ENCODE results near the gene ETF1.

The ETF1 gene

GRCh38 chr5:138542956-138543729 lies at the start of gene ETF1:
Gene ETF1 (minus strand): TSS chr5:138543236. CDS start chr5:138542918, 318 bp downstream.
- peak; percentile 99 for DNase-seq

- no peak for DNase-seq
These were observed 45.2 kb upstream of the ETF1 start for GRCh38 chr5:138588013-138588788.

- no peak for DNase-seq
These were observed 42.1 kb upstream of the ETF1 start for GRCh38 chr5:138585157-138585556.

DNA sequence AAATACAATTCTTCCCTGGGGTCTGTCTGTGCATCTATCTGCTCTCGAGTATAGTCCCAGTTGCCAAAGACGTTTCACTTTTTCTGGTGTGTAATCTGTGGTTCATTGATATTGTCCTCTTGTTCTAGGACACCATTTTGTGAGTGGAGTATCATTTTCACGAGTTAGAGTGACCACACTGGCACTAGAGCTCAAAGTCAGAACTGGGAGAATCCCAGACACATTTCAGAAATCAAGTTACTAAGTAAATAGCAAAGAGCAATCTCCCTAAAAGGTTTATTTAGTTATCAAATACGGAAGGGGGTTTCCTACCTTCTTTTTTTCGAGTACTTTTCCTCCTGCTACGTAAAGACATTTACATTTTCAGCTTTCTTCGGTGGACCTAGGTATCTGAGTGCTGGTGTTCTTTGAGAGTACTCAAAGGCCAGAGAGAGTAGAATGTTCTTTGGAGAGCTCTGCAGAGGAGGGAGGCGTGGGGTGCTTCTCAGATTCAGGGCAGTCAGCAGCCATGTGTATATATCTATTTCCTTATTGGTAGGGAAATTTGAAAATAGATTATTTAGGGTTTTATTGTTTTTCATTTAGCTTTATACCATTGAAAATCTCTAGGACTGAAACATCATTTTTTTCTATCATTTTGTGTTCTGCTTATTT lies 41.1 kb upstream of the ETF1 start:
- no peak for DNase-seq

GRCh38 chr5:138582959-138583358 lies 39.9 kb upstream of the ETF1 start:
- no peak for DNase-seq

- DNase-seq: no peak
These were observed 37.7 kb upstream of the ETF1 start for GRCh38 chr5:138580777-138581176.

- no peak for DNase-seq
These were observed 37.0 kb upstream of the ETF1 start for GRCh38 chr5:138580001-138580400.

- DNase-seq: no peak
These were observed 36.5 kb upstream of the ETF1 start for GRCh38 chr5:138579517-138579863.

DNA sequence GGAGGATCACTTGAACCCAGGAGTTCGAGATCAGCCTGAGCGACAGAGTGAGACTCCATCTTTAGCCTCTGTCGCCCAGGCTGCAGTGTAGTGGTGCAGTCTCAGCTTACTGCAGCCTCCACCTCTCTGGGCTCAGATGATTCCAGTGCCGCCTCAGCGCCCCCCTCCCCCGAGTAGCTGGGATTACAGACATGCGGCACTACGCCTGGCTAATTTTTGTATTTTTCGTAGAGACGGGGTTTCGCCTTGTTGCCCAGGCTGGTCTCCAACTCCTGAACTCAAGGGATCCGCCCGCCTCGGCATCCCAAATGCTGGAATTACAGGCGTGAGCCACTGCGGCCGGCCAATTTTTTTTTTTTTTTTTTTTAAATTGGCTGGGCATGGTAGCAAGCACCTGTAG lies 34.4 kb upstream of the ETF1 start:
- DNase-seq: no peak

GRCh38 chr5:138575194-138576015 lies 32.4 kb upstream of the ETF1 start, which contains the start of gene HSPA9:
Gene HSPA9 (minus strand): TSS chr5:138575401. CDS start chr5:138575318, 83 bp downstream.
- peak; percentile 98 to 100 for DNase-seq

GRCh38 chr5:138574744-138575193 lies 31.7 kb upstream of the ETF1 start:
- DNase-seq: peak in 1 of 2 experiments; percentile 65

DNA sequence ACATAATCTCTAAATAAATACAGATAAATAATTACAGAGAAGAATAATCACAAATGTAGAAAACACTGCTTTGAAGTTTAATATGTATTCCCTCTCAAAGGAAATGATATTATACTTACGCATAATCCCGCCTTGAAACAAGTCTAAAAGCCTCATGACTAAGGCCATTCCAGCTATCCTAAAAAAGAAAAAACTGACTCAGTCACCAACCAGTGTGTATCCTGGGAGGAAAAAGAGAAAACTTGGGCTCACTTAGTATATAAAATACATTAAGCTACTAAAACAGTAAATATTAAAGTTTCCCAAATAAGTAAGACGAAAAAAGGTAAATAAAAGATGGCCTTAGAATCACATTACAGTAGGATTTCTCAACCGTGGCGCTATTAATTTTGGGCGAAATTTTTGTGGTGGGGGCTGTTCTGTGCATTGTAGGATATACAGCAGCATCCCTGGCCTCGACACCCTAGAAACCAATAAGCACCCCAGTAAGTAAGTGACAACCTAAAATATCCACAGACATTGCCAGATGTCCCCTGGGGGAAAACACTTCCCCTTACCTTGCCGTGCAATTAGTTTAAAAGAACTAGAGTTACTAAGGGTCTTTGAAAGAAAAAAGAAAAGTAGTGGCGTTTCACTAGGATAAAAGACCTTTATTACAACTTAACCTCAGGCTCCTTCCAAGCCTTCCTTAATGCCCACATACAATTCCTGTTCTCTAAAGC lies 31.1 kb upstream of the ETF1 start:
- DNase-seq: no peak

DNA sequence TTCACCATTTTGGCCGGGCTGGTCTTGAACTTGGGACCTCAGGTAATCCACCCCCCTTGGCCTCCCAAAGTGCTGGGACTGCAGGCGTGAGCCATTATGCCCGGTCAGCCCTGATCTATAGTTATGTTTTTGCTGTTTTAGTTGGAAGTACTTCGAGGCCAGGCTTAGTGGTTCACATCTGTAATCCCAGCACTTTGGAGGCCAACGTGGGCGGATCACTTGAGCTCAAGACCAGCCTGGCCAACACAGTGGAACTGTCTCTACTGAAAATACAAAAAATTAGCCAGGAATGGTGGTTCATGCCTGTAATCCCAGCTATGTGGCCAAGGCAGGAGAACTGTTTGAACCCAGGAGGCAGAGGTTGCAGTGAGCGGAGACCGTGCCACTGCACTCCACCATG lies 30.2 kb upstream of the ETF1 start:
- no peak for DNase-seq

- no peak for DNase-seq
These were observed 27.8 kb upstream of the ETF1 start for GRCh38 chr5:138570871-138571270.

DNA sequence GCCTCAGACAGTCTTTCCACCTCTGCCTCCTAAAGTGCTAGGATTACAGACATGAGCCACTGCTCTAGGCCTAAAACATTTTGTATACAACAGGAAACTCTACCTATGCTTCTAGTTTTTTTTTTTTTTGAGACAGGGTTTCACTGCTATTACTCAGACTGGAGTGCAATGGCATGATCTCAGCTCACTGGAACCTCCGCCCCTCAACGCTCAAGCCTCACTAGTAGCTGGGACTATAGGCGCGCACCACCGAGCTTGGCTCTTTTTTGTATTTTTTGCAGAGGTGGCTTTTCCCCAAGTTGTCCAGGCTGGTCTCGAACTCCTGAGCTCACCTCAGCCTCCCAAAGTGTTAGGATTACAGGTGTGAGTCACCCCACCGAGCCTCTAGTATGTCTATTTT lies 26.7 kb upstream of the ETF1 start:
- no peak for DNase-seq

DNA sequence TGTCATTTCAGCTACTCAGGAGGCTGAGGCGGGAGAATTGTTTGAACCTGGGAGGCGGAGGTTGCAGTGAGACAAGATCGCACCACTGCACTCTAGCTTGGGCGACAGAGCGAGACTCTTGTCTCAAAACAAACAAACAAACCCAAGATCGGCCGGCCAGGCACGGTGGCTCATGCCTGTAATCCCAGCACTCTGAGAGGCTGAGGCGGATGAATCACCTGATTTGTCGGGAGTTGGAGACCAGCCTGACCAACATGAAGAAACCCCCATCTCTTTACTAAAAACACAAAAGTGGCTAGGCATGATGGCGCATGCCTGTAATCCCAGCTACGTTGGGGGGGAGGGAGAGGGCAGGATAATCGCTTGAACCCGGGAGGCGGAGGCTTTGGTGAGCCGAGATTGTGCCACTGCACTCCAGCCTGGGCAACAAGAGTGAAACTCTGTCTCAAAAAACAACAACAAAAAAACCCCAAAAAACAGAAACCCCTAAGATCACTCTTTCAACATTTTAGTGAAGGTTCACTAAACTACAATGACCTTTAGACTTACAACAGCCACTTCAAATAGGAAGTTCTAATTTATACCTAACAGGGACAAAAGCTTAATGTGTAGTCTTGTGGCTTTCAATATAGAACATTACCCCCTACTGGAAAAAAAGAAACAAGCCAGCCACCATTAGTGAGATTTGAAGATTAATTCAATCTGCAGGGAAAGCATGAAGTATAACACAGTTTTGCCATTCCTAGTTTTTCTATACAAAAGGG lies 25.2 kb upstream of the ETF1 start:
- no peak for DNase-seq

GRCh38 chr5:138566792-138567191 lies 23.8 kb upstream of the ETF1 start:
- no peak for DNase-seq

GRCh38 chr5:138565100-138565821 lies 22.2 kb upstream of the ETF1 start:
- no peak for DNase-seq

- no peak for DNase-seq
These were observed 21.2 kb upstream of the ETF1 start for GRCh38 chr5:138564242-138564641.

DNA sequence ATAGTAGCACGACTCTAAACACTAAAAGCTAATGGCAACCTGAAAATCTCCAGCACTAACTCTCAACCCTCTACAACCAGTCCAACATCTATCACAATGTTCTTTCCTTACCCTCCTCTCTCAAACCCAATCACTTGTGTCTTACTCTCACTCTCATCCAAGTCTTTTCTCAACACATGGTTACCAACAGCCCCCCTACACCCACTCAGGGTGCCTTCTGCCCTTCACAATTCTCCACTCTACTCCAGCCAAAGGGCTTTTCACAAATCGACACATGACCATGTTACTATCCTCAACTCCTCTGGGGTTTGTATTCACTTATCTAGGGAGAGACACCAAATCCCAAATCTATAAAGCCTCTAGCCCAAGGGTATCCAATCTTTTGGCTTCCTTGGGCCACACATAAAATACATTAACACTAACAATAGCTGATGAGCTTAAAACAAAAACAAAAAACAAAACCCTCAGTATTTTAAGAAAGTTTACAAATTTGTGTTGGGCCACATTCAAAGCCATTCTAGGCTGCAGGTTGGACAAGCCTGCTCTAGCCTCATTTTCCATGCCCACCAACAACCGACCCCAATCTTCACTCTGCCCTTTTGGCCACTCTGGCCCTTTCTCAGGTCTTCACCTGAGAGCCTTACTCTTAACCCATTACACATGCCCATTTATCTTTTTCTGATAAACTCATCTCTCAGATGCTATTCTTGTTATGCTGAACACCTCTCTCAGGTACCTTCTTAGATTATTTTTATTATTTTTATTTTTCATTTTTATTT lies 20.5 kb upstream of the ETF1 start:
- no peak for DNase-seq

Measured in SW 1271 (cell line).